Adrenal gland (tissue), 5 donors: ENCODE results near the gene TEDDM1.

Source experiments
- POLR2A ChIP-seq, 2 donors: fragments of 450-650 bp; IDR thresholded peaks; one replicate each; pipeline ENCODE4 v1.6.1; 2017; ENCODE audit warnings: antibody characterized with exemption in 2 of 2, mild to moderate bottlenecking in 2 of 2, moderate library complexity in 1 of 2
- TF ChIP-seq, protein P1 (sequence below), 6 experiments: fragments of 450-650 bp in 4 of 6; fragments of 200-600 bp in 2 of 6; sonication (generic) in 1 of 6; IDR thresholded peaks; 1 replicate in 5 of 6; 2 replicates in 1 of 6; pipeline versions ENCODE4 v1.5.1 to v1.8.0; 2016 to 2021; ENCODE audit warnings: antibody characterized with exemption in 6 of 6, mild to moderate bottlenecking in 2 of 6, moderate library complexity in 1 of 6
- donor health status: DM: no; HTN: no; CAD: no.

- TF ChIP-seq, protein P1, sequence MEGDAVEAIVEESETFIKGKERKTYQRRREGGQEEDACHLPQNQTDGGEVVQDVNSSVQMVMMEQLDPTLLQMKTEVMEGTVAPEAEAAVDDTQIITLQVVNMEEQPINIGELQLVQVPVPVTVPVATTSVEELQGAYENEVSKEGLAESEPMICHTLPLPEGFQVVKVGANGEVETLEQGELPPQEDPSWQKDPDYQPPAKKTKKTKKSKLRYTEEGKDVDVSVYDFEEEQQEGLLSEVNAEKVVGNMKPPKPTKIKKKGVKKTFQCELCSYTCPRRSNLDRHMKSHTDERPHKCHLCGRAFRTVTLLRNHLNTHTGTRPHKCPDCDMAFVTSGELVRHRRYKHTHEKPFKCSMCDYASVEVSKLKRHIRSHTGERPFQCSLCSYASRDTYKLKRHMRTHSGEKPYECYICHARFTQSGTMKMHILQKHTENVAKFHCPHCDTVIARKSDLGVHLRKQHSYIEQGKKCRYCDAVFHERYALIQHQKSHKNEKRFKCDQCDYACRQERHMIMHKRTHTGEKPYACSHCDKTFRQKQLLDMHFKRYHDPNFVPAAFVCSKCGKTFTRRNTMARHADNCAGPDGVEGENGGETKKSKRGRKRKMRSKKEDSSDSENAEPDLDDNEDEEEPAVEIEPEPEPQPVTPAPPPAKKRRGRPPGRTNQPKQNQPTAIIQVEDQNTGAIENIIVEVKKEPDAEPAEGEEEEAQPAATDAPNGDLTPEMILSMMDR (IDR thresholded peaks at IDR 0.05) = no peak
- TF ChIP-seq POLR2A (IDR thresholded peaks at IDR 0.05) = no peak
These were observed 29.9 kb downstream of the TEDDM1 start for GRCh38 chr1:182370532-182370931.
